T-helper 2 cell (primary cell): ENCODE results near the gene PAXIP1.
A peak's percentile ranks its signal among the peaks of the same experiment; 100 is the strongest.

Experiments
- DNase-seq, 5 experiments: peaks; one replicate each; pipeline versions ENCODE4 v3.0.0 to v3.0.0-alpha.2; 2012 to 2022

The PAXIP1 gene

GRCh38 chr7:154996101-154996500 lies 6.8 kb downstream of the PAXIP1 start:
- no peak for DNase-seq

DNA sequence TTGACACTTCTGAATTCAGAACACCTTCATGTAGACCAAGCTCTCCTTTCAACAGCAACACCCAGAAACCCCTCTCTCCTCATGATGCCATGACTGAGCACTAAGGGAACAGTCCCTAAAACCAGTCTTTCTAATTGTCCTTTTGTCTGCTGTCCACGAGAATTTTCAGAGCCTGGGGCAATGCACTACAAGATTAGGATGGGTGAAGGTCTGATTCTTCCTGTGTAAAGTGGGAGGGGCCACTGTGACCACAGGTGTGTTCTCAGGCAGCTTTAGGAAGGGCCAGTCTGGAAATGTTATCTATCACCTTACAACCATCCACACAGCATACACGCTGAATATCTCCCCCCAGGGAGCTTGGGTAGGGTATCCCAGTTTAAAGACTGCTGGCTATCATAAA lies 7.9 kb downstream of the PAXIP1 start:
- DNase-seq = no peak

DNA sequence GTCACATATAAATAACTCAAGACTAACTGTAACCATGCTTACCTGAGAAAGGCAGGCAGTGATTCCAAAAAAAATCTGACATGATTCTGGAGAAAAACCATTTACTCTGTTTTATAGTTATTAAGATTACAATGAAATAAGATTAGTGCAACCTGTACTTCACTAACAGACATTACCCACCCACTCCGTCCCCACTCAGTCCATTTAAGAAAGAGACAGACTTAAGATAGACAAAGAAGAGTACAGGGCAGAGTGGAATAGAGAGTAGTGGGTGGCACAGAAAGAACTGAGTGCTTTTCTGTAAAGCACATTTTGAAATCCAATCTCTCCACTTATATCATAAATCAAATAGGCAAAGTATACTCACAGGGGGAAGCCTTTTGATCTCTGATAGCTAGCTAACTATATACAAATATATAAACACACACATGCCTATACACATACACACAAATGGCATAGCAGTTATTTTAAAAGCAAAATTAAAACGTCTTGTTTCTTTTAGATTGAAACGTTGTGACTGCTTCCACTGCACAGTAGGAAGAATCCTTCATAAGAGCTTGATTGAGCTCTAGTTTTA lies 11.9 kb downstream of the PAXIP1 start:
- no peak for DNase-seq

- no peak for DNase-seq
Measured at GRCh38 chr7:154987571-154987970, 15.4 kb downstream of the PAXIP1 start.

GRCh38 chr7:154986200-154986945 lies 16.6 kb downstream of the PAXIP1 start:
- no peak for DNase-seq

GRCh38 chr7:154985230-154985629 lies 17.7 kb downstream of the PAXIP1 start:
- DNase-seq = no peak

DNA sequence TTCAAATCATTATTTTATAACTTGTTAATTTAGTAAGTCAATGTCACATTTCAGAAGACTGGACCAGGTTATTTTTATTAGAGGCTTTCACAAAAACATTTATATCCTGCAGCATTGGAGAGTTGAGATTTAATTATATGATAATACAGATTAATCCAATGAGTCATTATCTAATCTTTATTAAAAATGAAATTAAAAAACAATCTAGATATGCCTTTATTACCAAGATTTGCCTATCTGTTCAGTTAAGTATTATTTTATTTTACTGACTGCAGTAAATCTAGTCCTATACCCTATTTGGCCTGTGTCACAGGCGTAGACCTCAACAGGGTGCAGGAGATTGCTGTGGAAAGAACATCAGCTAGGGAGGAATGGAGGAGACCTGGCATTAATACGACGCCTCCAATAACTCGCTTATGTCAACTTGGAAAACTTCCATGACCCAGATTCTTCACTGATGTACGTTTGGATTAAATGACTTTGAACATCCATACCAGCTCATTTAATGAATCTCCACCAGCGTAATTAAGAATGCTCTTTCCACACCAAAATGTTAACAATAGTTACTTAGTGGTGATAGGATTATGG lies 18.2 kb downstream of the PAXIP1 start:
- DNase-seq = no peak

- no peak for DNase-seq
Measured at GRCh38 chr7:154978017-154978416, 24.9 kb downstream of the PAXIP1 start.

DNA sequence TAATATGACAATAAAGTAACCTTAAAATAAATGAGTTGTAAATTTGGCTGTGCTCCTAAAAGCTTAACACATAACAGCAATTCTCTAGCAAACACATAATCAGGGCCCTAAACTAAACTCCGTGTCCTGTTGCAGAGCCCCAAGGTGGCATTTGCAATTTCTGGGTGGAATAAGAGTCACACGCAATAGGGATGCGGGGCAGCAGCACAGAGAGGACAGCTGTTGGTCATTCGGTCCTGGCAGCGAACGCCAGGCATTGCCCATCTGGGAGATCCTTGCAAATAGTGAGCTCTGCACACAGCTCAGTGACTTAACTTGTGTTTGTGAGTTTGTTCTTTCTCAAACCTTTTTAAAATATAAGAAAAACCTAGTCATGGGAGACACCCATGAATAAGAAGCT lies 25.7 kb downstream of the PAXIP1 start:
- DNase-seq = no peak

DNA sequence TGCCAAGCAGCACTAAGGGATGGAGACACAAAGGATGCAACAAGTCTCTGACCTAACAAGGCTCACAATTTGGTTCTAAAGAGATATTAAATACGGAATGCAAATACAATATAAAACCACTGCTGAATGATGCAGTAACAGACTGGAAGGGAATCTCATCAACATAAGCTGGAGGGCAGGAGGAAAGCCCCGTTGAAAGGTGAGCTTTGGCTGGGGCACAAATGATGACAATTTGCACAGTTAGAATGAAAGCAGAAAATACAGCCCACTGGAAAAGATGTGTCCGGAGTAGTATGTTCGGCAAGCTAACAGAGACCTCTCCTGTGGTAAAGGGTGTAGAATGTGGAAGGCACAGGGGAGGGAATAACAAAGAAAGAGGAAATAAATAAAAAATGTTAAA lies 26.1 kb downstream of the PAXIP1 start:
- no peak for DNase-seq

GRCh38 chr7:154975984-154976383 lies 26.9 kb downstream of the PAXIP1 start:
- no peak for DNase-seq

GRCh38 chr7:154973381-154973780 lies 29.5 kb downstream of the PAXIP1 start:
- no peak for DNase-seq

DNA sequence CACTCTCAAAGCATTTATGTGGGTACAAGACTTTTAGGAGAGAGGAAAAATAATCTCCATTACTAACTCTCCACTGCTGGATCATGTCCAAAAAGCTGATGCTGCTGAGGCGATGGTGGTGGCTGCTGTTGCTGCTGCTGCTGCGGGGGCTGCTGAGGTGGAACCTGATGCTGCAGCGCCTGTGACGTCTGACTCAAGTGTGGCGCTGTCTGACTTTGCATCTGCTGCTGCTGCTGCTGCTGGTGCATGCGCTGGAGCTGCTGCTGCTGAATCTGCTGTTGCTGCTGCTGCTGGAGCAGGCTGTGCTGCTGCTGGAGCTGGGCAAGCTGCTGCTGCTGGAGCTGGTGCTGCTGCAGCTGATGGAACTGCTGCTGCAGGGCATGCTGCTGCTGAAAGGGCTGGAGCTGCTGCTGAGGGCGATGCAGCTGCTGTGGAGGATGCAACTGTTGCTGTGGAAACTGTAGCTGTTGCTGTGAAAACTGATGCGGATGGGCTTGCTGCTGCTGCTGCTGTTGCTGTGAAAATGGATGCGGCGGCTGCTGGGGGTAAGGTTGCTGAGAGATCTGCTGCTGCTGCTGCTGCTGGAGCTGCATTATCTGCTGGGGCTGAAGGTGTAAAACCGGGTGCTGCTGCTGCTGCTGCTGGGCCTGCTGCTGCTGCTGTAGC lies 34.5 kb downstream of the PAXIP1 start:
- DNase-seq = no peak

- DNase-seq = no peak
Measured at GRCh38 chr7:154967401-154967955, 35.4 kb downstream of the PAXIP1 start.

DNA sequence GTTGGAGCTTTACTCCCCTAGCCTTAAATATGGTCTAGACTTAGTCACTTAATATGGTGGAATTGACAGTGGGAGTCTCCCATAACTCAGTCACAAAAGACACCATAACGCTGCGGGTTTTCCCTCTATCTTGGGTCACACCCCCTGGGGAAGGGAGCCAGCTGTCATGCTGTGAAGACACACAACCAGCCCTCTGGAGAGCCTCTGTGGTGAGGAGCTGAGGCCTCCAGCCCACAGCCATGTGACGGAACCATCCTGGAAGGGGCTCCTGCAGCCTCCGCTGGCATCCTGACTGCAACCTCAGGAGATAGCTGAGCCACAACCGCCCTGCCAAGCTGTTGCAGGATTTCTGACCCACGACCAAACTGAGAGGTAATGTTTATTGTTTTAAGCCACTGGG lies 37.9 kb downstream of the PAXIP1 start:
- DNase-seq = no peak

- no peak for DNase-seq
Measured at GRCh38 chr7:154960063-154960790, 42.7 kb downstream of the PAXIP1 start.

DNA sequence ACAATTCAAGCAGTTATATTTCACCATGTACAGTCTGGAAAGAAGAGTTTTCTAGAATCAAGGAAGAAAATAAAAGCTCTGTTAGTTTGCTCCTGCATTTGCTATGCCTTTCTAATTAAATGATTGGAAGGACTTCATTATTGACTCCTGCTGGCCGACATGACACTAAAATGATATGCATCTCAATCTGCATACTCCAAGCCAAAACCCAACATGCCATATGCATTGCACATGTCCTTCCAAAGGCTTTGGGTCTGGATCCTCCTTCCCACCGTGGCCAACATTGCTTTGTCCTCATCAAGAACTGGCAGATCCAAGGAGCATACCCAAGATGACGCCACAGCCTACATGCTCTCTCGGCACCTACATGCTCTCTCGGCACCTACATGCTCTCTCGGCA lies 46.5 kb downstream of the PAXIP1 start:
- DNase-seq = no peak

DNA sequence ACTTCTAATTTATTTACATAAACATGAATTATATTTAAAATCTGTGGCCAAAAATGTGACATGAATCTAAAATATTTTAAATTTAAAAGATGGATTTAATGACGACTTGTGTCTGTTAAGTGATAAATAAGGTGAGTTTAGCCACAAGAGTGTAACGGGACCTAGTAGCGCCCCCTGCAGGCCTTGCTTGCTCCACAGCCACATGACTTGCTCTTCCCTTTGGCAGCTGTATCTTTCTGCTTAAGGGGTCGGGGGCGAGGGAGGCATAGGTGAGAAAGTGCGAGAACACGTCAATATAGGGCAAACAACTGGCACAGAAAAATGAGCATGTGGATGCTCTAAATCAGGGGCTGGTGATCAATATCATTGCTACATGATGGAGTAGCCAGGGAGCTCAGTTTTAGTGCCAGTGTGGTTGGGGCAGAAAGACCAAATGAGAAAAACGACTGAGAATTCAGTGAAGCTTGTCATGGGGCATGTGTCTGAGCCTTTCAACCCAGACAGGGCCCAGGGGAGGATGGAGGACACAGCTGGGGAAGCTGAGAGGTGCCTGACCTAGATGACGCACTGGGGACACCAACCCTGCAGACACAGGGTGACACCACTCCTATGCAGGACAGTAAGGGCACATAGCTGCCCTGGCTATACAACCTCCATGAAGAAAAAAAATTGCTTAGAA lies 49.8 kb downstream of the PAXIP1 start:
- peak; percentile 41 to 70 (median 61) for DNase-seq

- DNase-seq = no peak
Measured at GRCh38 chr7:154950960-154951359, 52.0 kb downstream of the PAXIP1 start.

GRCh38 chr7:154947604-154948003 lies 55.3 kb downstream of the PAXIP1 start:
- DNase-seq = no peak

- DNase-seq = no peak
Measured at GRCh38 chr7:154946166-154946565, 56.8 kb downstream of the PAXIP1 start.

DNA sequence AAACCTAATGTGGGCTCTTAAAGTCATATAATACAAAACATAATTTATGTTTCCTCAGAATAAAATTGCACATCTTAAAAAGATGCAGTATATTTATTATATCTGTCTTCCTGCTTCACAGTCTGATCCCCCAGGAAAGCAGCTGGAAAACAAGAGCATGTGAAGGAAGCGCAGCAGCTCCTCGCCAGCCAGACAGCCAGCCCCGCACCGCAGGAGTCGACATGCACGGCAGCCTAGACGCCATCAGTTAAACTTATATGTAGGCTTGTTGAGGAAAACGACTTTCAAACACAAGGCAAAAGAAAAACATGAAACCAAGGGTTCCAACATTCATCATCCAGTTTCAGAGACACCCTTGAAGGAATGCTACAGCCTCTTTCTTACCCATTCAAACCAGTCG lies 59.0 kb downstream of the PAXIP1 start:
- no peak for DNase-seq
